Nephron (organoid): ENCODE results near the gene MAD1L1.
"Not testable (repeated sequence)": the region's sequence is repeated elsewhere in the genome, so short reads cannot be mapped to it uniquely, and the experiment has no call there.

ENCODE experiments used
- H3K27ac Mint-ChIP-seq, 3 experiments: 2 replicates each; pipeline ENCODE4 v1.8.0; 2020; ENCODE audit warnings: mixed read lengths in 3 of 3, mild to moderate bottlenecking in 2 of 3, moderate library complexity in 1 of 3
- H3K27me3 Mint-ChIP-seq: 2 replicates; pipeline ENCODE4 v1.8.0; 2021; ENCODE audit warnings: low read depth, mild to moderate bottlenecking, moderate library complexity, mixed read lengths
- H3K36me3 Mint-ChIP-seq: 2 replicates; pipeline ENCODE4 v1.8.0; 2020; ENCODE audit warnings: low read depth, mixed read lengths
- H3K4me1 Mint-ChIP-seq: 2 replicates; pipeline ENCODE4 v1.8.0; 2020; ENCODE audit warnings: mixed read lengths
- H3K4me3 Mint-ChIP-seq, 3 experiments: 2 replicates each; pipeline ENCODE4 v1.8.0; 2020; ENCODE audit warnings: mild to moderate bottlenecking in 3 of 3, mixed read lengths in 3 of 3, moderate library complexity in 2 of 3
- H3K9me3 Mint-ChIP-seq: 2 replicates; pipeline ENCODE4 v1.8.0; 2020; ENCODE audit warnings: mixed read lengths
- TF ChIP-seq, protein P1 (sequence below), 3 experiments: fragments of 200-600 bp; sonication (generic); IDR thresholded peaks; one replicate each; pipeline ENCODE4 v1.5.0; 2021; ENCODE audit warnings: antibody characterized with exemption in 3 of 3; ENCODE audit not compliant: unreplicated experiment in 3 of 3

MAD1L1 gene

DNA sequence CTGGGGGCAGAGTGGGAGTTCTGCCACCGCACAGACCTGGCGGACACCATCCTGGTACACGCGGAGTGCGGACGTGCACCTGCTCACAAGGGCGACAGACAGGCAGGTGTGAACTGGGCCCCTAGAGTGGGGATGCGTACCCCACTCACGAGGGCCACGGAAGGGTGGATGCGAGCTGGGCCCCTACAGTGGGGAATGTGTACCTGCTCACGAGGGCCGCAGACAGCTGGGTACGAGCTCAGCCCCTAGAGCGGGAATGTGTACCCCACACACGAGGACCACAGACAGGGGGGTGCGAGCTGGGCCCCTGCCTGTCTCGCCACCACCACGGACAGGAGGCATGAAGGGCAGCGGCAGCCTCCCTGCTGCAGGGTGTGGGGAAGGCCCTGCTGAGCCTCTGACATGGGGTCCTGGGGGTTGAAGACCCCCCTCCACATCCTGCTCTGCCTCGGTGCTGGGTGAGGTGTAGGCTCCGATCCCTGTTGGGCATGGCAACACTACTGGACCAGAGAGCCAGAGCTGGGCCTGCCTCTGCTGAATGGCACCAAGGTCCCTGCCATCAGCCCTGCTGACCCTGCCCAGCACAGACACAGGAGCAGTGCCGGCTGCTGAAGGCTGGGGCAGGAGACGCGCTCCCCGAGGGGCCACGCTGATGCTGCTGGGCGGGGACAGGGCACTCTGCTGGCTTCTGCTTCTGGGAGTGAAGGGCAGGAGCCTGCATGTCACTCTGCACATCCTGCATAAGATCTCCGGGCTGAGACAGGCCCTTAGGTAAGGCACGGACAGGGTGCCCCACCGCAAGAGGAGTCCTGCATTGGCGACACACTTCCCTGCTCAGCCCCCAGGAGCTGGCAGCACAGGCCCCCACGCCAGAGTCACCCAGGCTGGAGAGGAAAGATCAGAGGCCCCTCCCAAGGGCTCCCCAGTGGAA lies 259.2 kb downstream of the MAD1L1 start:
- Mint-ChIP-seq H3K27me3 (no peaks in the 10 kb centered on the region), H3K9me3 (no peaks in the 10 kb centered on the region)

DNA sequence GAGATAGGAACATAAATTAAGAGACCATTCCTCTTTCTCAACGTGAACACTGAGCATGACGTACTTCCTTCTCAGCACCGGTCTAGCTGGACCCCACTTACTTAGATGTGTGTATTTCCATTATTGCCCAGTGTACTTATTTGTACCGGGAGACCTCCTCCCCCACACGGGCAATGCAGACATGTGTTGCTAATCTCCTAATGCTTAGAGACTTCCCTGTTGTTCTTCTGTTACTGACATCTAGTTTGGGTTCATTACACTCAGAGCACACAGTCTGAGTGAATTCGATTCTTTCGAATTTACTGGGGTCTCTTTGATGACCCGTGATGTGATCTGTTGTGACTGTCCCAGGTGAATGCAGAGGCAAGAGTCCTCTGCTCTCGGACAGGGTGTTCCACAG lies 260.0 kb downstream of the MAD1L1 start:
- Mint-ChIP-seq H3K4me1 (peaks cover 19% of the 10 kb centered on the region), H3K36me3 (peaks cover 47% of the 10 kb centered on the region), H3K27me3 (no peaks in the 10 kb centered on the region), H3K27ac (no peak overlapping the region), H3K4me3 (no peak overlapping the region), H3K9me3 (no peaks in the 10 kb centered on the region)
- TF ChIP-seq, protein P1, sequence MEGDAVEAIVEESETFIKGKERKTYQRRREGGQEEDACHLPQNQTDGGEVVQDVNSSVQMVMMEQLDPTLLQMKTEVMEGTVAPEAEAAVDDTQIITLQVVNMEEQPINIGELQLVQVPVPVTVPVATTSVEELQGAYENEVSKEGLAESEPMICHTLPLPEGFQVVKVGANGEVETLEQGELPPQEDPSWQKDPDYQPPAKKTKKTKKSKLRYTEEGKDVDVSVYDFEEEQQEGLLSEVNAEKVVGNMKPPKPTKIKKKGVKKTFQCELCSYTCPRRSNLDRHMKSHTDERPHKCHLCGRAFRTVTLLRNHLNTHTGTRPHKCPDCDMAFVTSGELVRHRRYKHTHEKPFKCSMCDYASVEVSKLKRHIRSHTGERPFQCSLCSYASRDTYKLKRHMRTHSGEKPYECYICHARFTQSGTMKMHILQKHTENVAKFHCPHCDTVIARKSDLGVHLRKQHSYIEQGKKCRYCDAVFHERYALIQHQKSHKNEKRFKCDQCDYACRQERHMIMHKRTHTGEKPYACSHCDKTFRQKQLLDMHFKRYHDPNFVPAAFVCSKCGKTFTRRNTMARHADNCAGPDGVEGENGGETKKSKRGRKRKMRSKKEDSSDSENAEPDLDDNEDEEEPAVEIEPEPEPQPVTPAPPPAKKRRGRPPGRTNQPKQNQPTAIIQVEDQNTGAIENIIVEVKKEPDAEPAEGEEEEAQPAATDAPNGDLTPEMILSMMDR (IDR thresholded peaks at IDR 0.05; ENCODE audit: unreplicated experiment in 3 of 3) = no peak

More for the DNA sequence above, 259.2 kb downstream of the MAD1L1 start:
- Mint-ChIP-seq H3K27ac (peak overlapping the region in 1 of 3 experiments; percentile 45), H3K36me3 (peaks cover 47% of the 10 kb centered on the region), H3K4me3 (no peak overlapping the region), H3K4me1 (peaks cover 19% of the 10 kb centered on the region)
- TF ChIP-seq, protein P1 (IDR thresholded peaks at IDR 0.05; ENCODE audit: unreplicated experiment in 3 of 3) = no peak

DNA sequence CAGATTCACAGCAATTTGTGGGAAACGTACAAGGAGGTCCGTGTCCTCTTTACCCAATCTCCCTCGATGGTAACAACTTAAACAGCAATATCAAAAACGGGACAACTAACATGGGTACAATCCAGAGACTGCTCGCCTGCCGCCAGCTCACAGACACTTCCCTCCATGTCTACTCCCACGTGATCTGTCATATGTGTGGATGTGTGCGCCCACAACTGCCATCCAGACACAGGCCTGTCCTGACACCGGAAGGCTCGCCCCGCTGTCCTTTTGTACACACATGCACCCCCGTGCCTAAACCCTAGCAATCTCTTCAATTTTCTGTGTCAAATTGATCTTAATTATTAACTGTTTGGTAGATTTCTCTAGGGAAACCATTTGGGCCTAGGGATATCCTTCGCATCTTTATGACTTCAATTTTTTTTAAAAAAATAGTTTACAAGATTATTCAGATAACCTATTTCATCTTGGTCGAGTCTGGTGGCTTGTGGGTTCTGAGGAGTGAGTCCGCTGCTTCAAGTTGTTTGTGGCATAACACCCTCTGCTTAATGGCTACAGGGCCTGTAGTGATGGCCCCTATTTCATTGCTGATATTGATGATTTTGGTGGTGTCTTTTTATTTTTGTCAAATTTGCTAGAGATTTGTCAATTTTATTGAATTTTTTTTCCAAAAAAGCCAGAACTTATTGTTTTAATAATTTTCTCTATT lies 260.6 kb downstream of the MAD1L1 start:
- H3K4me3 Mint-ChIP-seq = no peak overlapping the region
- H3K9me3 Mint-ChIP-seq = no peaks in the 10 kb centered on the region
- H3K27ac Mint-ChIP-seq = no peak overlapping the region
- no peaks in the 10 kb centered on the region for H3K27me3 Mint-ChIP-seq
- peaks cover 52% of the 10 kb centered on the region for H3K36me3 Mint-ChIP-seq
- TF ChIP-seq, protein P1 (IDR thresholded peaks at IDR 0.05; ENCODE audit: unreplicated experiment in 3 of 3) = no peak
- H3K4me1 Mint-ChIP-seq = peaks cover 19% of the 10 kb centered on the region

DNA sequence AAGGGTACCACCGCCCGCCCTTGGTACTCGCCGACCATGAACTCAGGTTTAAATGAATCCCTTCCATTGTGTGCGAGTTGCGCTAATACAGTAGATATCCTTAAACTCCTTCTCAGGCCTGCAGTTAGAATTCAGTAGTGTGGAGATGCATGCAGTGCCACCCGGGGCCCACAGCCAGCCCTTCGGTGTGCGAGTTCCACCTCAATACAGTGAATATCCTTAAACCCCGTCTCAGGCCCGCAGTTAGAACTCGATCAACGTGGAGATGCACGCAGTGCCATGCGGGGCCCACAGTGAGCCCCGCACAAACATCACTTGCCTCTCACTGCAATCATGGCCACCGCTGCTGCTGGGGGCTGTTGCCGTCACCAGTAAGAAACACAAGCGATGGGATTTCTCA lies 261.9 kb downstream of the MAD1L1 start:
- Mint-ChIP-seq H3K4me3 (no peak overlapping the region), H3K9me3 (no peaks in the 10 kb centered on the region), H3K27me3 (no peaks in the 10 kb centered on the region), H3K27ac (no peak overlapping the region), H3K36me3 (peaks cover 45% of the 10 kb centered on the region), H3K4me1 (peaks cover 17% of the 10 kb centered on the region)
- TF ChIP-seq, protein P1 (IDR thresholded peaks at IDR 0.05; ENCODE audit: unreplicated experiment in 3 of 3) = no peak

DNA sequence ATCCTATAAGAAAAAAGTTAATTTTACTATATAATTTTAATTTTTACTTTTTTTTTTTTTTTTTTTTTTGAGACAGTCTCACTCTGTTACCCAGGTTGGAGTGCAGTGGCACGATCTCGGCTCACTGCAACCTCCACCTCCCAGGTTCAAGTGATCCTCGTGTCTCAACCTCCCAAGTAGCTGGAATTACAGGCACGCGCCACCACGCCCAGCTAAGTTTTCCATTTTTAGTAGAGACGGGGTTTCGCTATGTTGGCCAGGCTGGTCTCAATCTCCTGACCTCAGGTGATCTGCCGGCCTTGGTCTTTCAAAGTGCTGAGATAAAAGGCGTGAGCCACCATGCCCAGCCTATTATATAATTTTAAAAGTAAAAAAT lies 262.5 kb downstream of the MAD1L1 start:
- H3K9me3 Mint-ChIP-seq, H3K27me3 Mint-ChIP-seq, H3K27ac Mint-ChIP-seq, H3K4me3 Mint-ChIP-seq: not testable (repeated sequence)
- peaks cover 15% of the 10 kb centered on the region for H3K4me1 Mint-ChIP-seq
- peaks cover 40% of the 10 kb centered on the region for H3K36me3 Mint-ChIP-seq

DNA sequence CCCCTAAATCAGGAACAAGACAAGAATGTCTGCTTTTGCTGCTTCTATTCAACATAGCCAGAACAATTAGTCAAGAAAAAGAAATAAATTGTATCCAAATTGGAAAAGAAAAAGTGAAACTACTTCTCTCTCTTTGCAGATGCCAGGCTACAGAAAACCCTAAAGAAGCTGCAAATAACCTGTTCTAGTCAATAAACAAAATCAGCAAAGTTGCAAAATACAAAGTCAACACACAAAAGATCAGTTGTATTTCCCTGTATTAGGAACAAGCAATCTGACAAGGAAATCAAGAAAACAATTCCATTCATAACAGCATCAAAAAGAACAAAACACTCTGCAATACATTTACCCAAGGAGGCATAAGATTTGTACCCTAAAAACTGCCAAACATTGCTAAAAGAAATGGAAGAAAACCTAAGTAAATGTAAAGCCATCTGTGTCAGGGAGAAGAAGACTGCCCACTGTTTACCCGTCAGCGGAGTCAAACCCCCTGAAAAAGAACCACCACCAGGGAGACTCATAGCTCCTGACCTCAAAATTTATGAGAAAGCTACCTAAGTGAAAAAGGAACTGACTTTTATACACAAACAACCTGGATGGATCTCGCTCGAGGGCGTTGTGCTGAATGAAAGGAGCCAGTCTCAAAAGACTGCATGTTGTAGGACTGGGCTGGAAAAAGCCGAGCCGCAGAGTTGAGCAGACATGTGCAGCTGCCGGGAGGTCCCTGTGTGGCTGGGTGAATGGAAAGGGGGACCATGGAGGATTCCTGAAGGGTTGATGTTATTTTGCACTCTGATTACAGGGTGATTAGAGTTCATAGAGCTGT lies 263.1 kb downstream of the MAD1L1 start:
- Mint-ChIP-seq H3K9me3 (no peaks in the 10 kb centered on the region), H3K36me3 (peaks cover 40% of the 10 kb centered on the region), H3K4me3 (no peak overlapping the region), H3K4me1 (peaks cover 15% of the 10 kb centered on the region), H3K27ac (no peak overlapping the region), H3K27me3 (no peaks in the 10 kb centered on the region)
- TF ChIP-seq, protein P1 (IDR thresholded peaks at IDR 0.05; ENCODE audit: unreplicated experiment in 3 of 3) = no peak
